ENCODE results near the gene BMAL1.

BMAL1 gene

DNA sequence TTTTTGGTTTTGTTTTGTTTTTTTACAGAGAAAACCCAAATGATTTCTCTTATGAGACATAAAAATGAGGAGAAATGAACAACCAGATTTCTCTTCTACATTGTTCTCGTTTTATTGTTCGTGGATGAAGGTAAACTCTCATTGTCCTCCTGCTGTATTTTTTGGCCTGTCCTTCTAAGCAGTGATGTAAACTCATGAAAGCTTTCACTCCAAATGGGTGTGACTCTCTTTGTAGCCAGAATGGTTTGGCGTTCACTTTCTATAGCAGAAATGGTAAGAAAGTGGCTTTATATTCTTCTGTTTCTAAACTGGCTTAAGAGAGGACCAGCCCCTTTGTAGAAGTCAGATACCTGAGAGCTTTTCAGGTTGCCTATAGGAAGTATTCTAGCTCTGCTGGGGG is 15.5 kb upstream of the BMAL1 start:
- no peak for DNase-seq

DNA sequence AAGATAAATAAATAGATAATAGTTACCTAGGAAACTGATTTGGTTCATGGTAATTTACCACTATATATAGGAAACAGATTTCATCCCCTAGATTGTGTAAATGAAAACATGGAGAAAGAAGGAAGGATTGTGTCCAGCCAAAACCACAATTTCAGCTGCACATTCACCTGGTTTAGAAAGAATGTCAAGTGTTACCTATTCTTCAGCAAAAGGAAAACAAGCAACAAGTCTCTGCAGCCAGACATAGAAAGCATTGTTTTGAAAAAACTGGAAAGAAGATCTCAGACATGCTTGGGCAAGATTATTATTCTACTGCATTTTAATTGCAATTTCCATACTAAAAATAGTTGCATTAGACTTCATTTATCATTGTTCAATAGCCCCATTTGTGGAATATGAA is 8.8 kb upstream of the BMAL1 start:
- DNase-seq: no peak

- DNase-seq: no peak
These were observed 7.8 kb upstream of the BMAL1 start for GRCh38 chr11:13269775-13270174.

DNA sequence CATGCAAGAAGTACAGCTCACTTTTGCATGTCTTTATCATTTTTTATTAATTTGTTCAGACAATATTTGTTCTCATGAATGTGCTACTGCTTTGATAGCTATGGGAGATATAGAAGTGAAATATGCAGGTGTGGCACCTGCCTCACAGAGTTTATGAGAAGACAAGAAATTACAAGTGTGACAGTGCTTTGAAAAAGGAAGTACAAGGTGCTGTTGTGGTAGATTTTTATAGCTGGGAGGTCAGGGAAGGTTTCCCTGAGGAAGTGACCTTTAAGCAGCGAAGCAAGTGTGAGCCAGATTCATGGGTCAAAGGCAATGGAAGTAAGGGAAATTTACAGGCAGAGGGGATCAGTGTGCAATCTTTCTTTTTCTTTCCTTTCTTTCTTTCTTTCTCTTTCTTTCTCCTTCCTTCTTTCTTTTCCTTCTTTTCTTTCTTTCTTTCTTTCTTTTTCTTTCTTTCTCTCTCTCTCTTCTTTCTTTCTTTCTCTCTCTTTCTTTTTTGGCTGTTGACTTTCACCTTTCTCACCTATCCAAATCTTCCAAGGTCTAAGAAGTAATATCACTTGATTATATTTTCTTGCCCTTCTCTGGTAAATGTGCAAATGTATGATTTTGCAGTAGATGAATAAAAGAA is 6.4 kb upstream of the BMAL1 start:
- DNase-seq: no peak

DNA sequence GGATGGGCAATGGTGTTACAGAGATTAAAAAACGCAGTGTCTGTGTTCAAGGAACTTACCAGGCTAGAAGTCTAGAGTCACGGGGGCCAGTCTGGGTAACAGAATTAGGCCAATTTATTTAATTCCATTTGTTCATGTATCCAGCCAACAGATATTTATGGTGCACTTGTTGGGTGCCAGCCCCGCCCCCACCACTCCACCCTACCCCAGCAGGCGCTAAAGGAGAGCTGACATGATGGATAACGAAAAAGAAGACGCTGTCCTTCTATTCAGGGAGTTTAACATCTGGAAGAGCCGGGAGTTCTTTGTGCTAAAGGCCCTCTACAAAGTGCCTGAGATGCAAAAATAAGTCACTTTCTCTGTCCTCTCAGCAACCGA is 1.1 kb upstream of the BMAL1 start:
- DNase-seq: no peak

DNA sequence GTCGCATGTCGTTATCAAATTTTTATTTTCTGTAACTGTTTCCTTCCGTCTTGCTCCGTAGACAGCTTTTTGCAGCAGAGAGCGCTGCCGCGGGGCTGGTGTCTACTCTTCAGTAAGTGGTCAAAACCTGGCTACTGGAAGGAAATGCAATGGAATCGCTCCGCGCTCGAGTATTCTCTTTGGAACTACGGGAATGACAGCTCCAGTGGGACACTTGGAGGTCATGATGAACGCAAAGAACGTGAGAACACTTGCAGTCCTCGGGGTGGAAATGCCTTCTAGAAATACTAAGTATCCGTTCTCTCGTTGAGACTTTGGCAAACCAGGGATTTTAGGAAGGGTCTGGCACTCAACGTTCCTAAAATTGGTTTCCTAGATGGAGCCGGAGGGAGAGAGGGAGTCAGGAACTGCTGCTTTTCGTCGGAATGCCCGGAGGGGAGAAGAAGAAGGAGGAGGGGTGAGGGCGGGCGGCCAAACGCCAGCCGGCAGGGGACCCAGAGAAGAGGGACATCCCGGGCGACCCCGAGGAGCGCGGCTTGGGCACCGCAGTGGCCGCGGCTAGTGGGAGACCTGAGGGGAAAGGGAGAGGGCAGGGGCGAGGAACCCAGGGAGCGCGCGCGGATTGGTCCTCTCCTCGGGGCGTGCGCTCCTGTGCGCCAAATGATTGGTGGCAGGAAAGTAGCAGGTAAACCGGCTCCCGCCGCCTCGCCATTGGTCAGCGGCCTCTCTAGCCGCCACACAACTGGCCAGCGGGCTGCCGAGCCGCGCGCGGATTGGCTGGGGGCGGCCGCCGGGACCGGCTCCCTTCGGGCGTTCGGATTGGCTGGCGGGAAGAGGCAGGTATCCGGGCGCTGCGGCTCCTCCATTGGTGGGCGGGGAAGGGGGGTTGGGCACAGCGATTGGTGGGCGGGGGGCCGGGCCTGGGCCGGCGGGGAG is 490 bp upstream of the BMAL1 start:
- peak; percentile 98 for DNase-seq

GRCh38 chr11:13278609-13279486 is 1.3 kb downstream of the BMAL1 start:
- no peak for DNase-seq

DNA sequence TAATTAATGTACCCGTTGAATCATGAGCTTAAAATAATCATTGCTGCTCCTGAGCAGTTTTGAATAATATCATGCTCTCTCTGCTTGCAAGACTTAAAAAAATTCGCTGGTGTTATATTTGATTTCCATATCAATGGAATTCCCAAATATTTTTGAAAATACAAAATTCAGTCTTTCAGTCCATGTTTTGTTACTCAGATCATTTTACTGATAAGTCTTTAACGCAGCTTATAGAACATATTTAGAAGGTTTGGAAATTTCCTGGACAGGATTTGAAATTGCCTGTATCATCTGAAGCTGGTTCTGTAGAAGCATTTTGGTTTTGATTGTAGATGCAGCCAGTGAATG is 1.9 kb downstream of the BMAL1 start:
- DNase-seq: no peak

DNA sequence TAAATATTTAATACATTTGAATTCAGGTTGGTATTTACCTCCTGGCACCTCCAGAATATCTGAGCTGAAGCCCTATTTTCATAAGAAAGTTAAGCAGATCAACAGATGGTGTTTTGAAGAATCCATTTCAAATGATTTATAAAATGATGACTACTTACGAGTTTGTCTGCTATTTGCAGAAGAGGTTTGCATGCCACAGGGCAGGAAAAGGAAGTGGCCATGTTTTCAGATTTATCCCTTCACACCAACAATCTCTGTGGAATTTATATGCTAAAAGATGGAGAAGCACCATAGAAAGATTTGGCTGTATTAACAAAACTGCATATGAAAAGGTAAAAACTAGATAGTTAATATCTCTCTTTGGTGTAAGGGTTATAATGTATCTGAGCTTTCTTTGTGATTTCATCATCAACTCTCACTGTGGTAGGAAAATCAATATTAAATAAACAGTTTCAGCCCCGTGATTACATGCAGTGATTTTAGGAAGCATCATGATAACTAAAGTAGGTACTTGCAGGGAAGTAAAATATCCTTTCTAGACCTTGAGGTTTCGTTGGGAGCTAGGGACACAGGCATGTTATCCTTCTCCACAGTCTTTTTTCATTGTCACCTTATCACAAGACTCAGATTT is 2.6 kb downstream of the BMAL1 start:
- no peak for DNase-seq

DNA sequence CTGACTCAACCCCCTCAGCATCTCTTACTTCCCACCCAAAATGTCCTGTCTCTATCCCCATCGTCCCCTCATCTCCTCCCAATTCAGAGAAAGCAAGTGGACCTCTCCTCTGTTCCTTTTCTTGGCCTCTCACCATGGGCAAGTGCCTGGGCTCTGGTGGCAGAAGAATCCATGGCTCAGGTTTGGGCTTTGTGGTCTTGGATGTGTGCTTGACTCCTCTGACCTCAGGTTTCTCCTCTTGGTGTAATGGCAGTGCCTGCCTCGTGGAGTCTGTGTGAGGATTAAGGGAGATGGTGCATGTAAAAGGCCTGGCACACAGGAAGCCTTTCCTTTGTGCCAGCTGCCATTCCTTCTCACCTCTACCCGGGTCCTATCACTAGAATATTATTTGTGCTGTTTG is 3.2 kb downstream of the BMAL1 start:
- no peak for DNase-seq

DNA sequence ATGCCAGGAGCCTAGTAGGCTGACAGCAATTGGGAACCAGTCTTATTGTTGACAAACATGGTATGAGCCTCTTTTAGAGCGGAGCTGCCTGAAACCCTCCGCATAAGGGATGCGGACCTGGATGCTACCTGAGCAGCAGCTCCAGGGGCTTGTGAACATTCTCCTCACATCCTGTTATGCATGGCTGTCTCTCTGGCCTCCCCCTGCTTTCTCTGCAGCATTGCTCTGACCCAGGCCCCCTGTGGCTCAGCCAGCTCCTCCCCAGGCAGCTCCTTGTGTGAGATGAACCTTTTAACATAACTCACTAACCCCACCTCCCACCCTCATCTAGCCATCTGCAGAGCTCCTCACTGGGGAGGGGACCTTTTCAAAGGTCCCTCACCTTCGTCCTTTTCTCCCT is 6.0 kb downstream of the BMAL1 start:
- no peak for DNase-seq

DNA sequence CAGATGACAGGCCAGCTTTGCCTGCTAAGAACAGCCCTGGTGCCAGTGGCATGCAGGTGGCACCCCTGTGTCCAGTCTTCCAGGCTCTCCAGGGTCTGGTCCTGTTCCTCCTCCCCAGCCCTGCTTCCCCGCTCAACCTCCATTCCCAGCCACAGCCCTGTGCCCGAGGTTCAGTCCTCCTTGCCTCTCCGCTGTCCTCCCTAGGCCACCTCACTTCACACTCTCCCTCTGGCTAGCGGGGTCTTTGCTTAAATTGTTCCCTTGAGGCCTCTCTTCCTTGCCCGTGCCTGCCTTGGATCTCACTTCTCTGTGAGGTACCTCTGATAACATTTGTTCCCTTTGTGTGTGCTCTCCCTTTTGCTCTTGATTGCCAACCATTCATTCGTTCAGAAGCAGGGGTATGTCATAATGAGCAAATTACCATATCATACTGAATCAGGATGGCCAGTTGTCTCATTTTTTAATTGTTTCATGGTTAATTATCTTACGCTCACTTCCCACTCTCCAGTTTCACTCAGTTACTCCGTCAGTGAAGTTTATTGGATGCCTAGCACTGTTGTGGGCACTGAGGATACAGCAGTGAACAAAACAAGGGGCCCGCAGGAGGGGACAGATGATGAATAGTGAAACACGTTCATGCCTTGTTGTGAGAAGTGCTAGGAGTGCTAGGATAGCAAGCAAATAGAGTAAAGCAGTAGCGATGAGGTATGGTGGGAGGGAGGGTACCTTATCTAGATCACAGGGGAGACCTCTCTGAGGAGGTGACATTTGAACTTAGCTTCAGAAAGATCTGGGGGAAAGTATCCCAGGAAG is 7.4 kb downstream of the BMAL1 start:
- DNase-seq: no peak

DNA sequence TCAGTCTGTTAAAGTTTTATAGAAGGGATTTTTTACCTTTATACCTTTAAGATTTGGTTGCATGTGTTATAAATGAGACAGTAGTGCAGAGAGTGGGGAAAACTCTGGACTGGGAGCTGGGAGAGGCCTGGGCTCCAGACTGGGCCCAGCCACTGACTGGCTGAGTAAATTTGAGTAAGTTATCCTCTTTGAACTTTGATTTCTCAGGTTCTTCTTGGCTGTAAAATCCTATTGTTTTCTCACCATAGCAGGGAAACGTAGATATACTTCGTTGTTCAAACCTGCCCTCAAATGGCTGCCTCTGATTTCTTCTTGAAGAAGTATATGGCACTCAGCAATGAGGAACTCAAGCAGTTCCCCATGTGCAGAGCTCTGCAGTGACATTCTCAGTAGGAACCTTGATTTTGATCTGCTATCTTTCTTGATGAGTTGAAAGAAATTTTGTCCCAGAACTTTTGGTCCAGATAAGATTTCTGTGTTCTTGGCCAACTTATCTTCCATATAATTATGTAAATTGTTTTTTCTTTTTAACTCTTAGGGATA is 8.8 kb downstream of the BMAL1 start:
- no peak for DNase-seq

DNA sequence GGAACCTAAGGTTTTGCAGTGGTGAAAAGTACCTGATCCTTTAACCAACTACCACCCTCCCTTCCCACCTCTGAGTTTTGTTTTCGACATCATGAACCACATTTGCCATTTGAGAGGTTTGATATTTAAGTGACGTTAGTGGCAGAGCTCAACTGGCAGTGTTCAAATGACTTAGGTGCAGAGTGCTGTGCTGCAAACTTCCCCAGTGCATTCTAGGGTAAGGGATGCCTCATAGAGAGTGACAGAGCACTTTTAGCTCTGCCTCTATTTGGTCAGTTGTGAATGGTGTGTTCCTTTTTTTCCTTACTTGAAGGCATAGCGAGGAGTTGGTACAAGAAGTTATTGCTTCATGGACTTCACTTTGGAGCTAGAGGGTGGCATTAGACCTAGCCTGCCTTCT is 9.4 kb downstream of the BMAL1 start:
- DNase-seq: no peak

DNA sequence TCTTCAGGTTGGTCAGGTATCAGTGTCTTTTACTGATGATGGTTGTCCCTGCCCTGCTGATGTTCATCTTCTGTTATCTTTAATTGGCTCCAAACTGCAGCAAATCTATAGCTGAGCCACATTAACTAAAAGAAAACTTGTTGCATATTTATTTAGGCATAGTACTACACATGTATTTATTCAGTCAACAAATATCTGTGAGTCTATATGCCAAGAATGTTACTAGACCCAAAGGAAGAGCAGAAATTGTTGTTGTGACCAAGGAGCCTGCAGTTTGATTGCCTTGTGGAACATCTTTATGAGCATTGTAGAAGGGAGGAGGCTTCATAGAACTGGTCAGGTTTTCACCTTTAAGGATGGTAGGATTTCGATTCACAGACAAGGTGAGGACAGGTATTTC is 10.1 kb downstream of the BMAL1 start:
- no peak for DNase-seq

DNA sequence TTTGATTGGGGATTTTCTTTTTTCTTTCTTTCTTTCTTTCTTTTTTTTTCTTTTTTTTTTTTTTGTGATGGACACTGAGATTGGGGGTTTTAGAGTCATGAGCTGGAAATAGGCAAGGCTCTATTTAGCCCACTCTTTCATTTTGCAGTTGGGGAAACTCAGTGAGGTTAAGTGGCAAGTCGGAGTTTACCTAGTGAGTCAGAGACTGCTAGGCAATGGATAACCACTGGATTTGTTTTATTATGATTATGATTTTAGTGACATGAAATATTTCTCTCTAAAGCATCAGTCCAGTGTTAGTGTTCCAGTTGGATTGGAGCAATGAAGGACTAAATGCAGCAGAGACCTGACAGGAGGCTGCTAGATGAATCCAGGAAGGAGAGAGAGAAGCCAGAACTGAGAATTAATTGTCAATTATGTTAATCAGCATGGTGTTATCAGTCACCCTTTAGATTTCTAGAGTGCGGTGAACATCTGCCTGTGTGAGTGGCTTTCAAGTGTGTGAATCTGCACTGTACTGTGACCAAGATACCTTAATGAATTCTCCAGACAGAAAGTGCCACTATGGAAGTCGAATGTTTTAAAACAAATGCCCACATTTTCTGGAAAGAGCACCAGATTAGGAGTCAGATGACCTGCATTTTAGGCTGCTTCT is 10.9 kb downstream of the BMAL1 start:
- DNase-seq: peak; percentile 30

DNA sequence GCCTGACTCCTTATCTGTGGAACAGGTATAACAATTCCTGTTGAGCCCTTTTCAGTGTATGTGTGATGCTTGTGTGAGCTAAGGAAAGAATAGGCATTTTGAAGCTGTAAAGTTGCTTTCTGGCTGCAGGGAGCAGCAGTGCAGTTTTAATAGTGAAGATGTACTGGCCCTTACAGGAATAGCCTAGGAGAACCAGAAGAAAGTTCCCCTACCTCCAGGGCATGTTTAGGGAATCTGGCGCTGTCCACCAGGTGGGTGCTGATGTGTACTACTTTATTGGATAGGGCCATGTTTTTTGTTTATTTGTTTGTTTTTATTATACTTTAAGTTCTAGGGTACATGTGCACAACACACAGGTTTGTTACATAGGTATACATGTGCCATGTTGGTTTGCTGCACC is 11.5 kb downstream of the BMAL1 start:
- DNase-seq: no peak

DNA sequence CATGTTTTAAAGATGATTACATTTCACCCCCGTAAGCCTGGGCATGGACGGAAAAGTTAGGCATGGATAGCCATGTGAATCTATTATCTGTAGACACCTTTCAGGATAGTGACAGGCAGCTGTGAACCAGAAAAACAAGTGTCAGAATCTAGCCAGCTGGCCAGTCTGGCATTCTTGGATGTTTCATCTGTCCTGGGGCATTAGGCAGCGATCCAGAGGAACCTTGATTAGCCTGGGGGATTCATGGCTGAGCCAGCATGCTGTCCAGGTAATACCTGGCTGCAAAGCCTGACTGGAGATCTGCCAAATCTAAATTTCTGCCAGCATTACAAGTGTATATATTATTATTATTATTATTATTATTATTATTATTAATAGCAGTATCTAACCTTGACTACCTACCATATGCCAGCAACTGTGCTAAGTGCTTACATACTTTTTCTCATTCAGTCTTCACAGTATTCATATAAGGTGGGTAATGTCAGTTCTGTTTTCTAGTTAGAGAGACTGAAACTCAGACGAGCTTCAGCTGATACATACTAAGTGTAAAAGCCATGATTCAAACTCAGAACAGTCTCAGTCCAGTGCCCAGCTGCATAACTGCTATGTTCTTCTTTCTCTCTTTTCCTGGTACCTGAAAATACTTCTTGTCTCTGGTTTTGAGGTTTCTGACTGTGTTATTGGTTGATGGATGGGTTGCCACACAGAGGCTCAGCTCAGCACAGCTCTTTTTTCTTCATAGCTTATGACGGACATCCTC is 12.8 kb downstream of the BMAL1 start:
- DNase-seq: no peak

- DNase-seq: no peak
These were observed 13.8 kb downstream of the BMAL1 start for GRCh38 chr11:13291361-13291760.

DNA sequence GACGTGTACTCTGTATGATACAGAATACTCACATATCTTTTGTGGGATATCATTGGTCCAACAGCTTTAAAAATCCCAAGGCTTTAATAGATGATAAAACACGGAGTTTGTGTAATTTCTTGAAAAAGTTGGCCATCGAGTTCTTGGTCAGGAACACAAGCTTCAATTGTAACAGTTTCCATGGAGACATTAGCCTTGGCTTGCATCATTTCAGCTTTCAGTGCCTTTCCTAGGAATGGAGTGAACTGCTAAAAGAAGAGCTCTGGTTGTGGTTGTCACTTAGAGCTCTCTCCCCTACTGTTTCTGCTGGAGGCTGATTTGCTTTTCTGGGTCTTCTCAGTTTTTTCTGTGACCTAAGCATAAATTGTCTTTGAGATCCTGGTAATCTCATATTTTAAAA is 14.2 kb downstream of the BMAL1 start:
- no peak for DNase-seq

GRCh38 chr11:13292970-13293369 is 15.4 kb downstream of the BMAL1 start:
- no peak for DNase-seq

Measured in kidney glomerular epithelial cell (primary cell).